CD4-positive, alpha-beta T cell treated with Interleukin-4 for 1 hour (primary cell): ENCODE data around the gene HMG20B.
"Not testable (repeated sequence)": the region's sequence is repeated elsewhere in the genome, so short reads cannot be mapped to it uniquely, and the experiment has no call there.

Experiments
- DNase-seq, 2 donors: peaks; one replicate each; pipeline ENCODE4 v3.0.0-alpha.2; 2020 to 2022

HMG20B gene

DNA sequence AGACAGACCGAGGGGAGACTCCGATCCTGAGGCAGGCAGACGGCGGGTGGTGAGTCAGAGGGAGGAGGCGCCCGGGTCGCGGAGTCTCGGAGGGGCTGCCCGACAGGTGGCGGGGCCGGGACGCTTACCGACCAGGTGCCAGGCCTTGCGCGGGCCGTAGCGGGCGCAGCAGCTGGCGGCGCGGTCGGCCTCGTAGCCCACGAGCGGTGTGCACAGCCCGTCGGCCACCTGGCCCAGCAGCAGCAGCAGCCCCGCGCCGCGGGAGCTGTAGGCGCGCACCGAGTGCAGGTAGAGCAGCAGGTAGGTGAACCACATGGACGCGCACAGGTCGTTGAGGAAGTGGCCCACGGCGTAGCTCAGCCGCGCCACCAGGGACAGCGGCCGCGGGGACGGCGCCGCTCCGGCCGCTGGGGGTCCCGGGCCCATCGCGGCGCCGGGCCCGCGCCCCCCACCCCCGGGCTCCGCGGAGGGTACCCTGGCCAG is 15.7 kb upstream of the HMG20B start:
- DNase-seq, result peak; percentile 53 to 60

- peak; percentile 92 to 95 for DNase-seq
Measured at GRCh38 chr19:3557461-3558248, 15.1 kb upstream of the HMG20B start, which contains the start of gene MFSD12. MFSD12 (minus strand) TSS chr19:3557586; CDS start chr19:3557403, 183 bp downstream.

- no peak for DNase-seq
Measured at GRCh38 chr19:3563709-3564524, 8.8 kb upstream of the HMG20B start.

DNA sequence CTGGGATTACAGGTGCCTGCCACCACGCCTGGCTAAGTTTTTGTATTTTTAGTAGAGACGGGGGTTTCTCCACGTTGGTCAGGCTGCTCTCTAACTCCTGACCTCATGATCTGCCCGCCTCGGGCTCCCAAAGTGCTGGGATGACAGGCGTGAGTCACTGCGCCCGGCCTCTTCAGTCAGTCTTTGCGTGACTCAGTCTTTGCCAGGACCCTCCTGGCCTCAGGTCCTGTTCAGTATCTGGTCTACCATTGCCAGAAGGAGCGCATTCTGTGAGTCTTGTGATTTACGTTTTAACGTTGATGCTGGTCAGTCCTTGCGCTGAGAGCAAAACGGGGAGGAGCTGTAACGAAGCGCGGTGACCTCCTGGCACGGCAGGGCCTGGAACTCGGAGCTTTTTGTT is 7.6 kb upstream of the HMG20B start:
- no peak for DNase-seq

GRCh38 chr19:3570042-3570441 is 2.7 kb upstream of the HMG20B start:
- DNase-seq, result not testable (repeated sequence)

DNA sequence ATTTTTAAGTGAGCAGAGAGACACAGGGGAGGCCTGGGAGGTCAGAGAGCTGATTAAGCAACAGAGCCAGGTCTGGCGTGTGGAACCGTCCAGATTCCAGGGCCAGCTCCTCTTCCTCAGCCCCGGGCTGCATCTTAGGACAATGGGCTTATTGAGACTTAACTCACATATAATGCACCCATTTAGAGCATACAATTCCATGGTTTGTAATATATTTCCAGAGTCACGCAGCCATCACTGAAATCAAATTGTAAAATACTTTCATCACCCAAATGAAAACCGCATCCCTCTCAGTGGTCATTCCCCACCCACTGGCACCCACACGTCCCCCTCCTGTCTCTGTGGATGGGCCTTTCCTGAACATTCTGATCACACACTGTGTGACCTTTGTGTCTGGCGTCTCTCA is 2.1 kb upstream of the HMG20B start:
- DNase-seq, result no peak

GRCh38 chr19:3572132-3572854 is 451 bp upstream of the HMG20B start:
- DNase-seq, result peak; percentile 99 to 100

- no peak for DNase-seq
Measured at GRCh38 chr19:3573162-3573857, 566 bp downstream of the HMG20B start.

GRCh38 chr19:3573858-3574637 is 1.3 kb downstream of the HMG20B start:
- peak; percentile 88 to 93 for DNase-seq

DNA sequence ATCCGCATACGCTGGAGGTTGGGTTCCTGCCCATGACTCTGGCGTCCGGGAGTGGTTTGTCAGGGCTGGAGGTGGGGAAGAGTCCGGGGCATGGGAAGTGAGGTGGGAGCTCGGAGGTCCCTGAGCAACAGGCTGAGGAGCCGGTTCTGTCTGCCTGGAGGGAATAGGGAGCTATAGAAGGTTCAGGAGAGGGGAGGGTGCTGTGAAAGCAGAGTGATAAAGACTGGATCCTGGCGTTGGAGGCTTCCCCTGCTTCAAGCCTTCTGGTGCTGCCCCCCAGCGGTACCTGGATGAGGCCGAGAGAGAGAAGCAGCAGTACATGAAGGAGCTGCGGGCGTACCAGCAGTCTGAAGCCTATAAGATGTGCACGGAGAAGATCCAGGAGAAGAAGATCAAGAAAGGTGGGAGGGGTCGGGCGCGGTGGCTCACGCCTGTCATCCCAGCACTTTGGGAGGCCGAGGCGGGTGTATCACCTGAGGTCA is 2.6 kb downstream of the HMG20B start:
- DNase-seq, result peak; percentile 33 to 36

DNA sequence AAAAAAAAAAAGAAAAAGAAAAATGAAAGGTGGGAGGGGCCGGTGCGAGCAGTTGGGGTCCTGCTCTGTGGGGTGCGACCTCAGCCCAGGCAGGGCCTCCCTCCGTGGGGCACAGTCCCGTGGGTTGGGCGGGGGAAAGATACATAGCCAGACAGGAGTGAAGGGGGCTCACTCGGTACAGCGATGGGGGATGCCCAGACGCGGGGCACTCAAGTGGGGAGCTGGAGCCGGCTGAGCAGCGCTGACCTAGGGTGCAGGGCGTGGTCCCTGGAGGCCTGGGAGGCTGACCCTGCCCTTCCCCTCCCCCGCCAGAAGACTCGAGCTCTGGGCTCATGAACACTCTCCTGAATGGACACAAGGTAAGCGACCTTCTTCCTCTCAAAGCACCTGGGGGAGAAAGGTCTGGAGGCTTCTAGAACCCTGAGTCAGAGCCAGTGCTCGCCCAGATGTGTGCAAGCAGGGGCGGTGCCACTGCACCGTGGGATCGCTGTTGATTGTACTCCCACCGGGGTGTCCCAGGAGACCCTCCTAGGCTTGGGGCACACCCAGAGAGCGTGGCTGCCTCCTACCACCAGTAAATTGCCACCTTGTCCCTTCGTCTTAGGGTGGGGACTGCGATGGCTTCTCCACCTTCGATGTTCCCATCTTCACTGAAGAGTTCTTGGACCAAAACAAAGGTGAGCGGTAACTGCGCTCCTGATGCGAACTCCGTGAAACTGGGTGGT is 3.4 kb downstream of the HMG20B start:
- no peak for DNase-seq

- no peak for DNase-seq
Measured at GRCh38 chr19:3576696-3577443, 4.1 kb downstream of the HMG20B start.

GRCh38 chr19:3577723-3578344 is 5.1 kb downstream of the HMG20B start:
- DNase-seq, result no peak

DNA sequence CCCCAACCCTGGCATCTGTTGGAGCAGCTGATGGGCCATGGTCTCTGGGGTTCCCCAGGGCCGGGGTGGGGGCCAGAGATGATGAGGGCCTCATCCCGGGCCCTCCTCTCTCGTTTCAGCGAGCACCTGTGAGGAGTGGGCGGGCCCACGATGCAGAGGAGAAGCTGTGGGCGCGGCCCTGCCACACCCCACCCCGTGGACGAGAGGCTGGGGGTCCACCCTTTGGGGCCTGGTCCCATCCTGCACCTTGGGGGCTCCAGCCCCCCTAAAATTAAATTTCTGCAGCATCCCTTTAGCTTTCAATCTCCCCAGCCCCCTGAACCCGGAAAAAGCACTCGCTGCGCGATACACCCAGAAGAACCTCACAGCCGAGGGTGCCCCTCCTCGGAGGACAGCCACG is 5.6 kb downstream of the HMG20B start:
- no peak for DNase-seq

- no peak for DNase-seq
Measured at GRCh38 chr19:3580156-3580934, 7.6 kb downstream of the HMG20B start.

DNA sequence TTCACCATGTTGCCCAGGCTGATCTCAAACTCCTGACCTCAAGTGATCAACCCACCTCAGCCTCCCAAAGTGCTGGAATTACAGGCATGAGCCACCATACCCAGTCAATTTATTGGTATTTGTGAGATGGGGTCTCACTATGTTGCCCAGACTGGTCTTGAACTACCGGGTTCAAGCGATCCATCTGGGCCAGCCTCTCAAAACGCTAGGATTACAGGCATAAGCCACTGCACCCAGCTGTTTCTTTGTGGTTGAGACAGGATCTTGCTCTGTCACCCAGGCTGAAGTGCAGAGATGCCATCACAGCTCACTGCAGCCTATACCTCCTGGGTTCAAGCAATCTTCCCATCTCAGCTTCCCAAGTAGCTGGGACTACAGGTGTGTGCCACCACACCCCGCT is 9.0 kb downstream of the HMG20B start:
- not testable (repeated sequence) for DNase-seq

GRCh38 chr19:3584036-3584802 is 11.5 kb downstream of the HMG20B start:
- DNase-seq, result not testable (repeated sequence)
